DMS 273 (cell line): ENCODE data around the gene RBFOX2.
"Not testable (repeated sequence)": the region's sequence is repeated elsewhere in the genome, so short reads cannot be mapped to it uniquely, and the experiment has no call there.

Source experiments
- DNase-seq: peaks from one replicate; lab custom pipeline; 2025; ENCODE audit not compliant: unreplicated experiment; lab: John Stamatoyannopoulos, UW

The RBFOX2 gene

DNA sequence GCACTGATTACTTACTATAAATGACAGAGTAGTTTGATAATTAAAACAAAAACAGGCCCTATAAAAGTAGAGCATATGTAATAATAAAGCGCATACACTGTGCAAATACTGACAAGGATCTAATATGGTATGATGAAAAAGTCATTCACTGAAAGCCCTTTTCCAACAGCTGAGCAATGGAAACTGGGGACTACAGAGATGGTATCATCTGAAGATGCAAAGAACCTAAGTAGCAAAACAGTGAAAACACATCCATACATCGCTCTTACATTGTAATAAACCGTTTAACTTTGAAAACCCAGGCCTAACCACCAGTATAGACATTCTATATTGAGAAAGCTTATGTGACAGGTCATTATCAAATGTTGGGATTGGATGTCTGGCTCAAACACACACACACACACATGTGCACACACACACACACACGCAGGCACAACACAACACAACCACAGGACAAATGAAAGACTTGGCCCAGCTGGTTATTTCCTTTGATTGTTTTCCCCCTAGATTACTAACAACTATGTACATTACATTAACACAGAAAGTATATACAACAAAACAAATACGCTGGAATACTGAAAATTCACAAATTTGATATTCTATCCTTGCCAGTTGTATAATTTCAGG, 191.4 kb downstream of the RBFOX2 start:
- DNase-seq, result peak; percentile 32

DNA sequence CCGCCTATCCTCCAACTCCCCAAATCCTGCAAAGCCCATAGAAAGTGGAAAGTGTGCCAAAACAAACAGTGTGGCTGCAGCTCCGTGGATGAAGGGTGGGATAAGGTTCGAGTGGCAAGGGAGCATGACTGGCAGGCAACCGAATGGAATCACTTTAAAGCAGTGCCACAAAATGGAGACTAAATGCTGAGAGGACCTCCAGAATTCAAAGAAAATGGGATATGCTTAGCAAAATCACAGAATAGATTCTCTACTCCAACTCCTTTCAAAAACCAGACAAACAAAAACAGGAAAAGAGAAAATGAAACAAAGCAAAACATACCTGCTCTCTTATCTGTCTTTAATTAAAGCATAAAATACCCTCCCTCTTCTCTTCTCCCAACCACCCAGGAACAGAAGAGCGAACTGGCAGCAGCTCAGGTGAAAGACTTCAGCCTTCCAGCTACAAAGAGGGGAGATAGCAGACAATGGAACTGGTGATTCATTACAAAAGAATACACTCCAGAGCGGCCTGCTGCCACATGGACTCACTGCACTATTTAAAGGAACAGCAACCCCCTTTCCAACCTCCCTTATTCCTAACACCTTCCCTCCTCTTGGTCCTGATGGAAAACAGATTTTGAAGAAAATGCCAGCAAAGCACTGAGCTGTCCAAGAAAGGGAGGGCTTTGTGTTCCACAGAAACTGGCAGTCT, 192.5 kb downstream of the RBFOX2 start:
- peak; percentile 82 for DNase-seq

DNA sequence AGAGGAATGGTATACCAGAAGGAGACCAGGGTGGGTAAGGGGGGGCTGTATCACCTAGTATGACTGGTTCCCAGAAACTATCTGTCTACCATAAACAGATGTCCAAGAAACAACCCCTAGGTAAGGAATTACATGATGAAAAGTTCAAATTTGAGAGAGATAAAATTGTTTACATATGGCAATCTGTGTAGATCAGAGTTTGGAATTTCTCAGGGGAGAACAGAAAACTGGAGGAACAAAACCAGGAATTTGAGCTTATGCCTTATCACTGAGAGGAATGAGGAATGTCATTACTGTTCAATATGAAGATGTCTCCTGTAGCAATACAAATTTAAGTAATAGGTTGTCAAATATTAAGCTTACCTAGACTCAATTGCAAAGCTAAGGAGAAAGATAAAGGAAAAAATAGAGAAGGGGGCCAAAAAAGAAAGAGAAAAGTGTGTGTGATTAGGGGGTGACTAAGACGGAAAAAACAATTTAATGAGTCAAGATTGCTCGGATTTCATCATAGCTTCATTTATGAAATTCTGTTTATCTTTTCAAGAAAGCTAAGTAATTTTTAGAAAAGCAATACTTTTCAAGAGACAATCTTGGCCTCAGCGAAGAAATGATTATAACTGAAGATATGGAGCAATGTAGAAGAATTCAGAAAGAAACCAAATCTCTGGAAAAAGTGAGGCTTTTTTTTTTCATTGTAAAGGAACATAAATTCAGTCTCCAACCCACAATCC, 193.2 kb downstream of the RBFOX2 start:
- DNase-seq, result no peak

GRCh38 chr22:35834061-35834460, 194.6 kb downstream of the RBFOX2 start:
- DNase-seq, result no peak

DNA sequence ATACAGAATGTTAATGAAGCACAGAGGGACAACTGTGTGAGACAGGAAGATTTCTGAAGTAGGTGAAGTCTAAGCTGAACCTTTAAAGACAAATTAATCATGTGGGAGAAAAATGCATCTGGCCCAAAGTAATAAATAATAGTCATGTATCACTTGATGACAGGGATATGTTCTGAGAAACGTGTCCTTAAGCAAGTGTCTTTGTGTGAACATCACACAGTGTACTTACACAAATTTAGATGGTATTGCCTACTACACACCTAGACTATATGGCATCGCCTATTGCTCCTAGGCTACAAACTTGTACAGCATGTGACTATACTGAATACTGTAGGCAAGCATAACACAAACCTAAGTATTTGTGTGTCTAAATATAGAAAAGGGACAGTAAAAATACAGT, 198.3 kb downstream of the RBFOX2 start:
- DNase-seq, result no peak

- DNase-seq, result no peak
Measured at GRCh38 chr22:35824256-35824655, 204.4 kb downstream of the RBFOX2 start.

GRCh38 chr22:35821654-35822053, 207.0 kb downstream of the RBFOX2 start:
- no peak for DNase-seq

GRCh38 chr22:35819421-35819820, 209.2 kb downstream of the RBFOX2 start:
- no peak for DNase-seq

DNA sequence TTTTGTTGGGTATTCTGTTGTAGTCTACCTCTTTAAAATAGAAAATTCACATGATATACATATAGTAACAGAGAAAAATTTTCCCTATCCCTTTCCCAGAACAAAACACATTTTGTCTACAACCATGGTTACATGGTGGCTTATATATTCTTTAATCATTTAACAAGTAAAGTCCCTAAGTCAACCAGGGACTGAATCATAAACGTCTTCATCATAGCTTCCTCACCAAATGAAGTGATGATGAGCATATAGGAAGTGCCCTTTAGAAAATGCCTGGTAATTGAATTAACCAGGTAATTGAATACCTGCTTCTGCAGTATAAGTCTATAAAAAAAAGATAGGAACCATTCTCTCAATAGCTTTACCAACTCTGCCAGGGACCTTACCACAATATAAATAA, 209.7 kb downstream of the RBFOX2 start:
- no peak for DNase-seq

DNA sequence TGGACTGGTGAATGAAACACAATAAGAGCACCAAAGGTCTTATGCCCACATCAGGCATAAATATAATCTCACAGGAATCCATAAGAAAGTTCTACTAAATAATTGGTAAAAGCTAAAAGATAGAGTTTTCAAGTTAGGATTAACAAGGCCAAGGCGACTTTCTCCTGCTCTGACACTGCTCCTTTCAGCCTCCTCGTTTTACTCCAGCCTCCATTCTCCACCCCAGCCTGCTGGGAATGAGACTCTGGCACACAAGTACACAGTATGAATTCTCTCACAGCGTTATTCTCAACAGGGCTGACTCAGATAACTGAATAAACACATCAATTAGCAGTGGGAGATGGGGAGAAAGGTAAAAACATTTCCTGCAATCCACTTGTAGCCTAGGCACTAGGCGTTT, 216.0 kb downstream of the RBFOX2 start:
- DNase-seq, result no peak

- no peak for DNase-seq
Measured at GRCh38 chr22:35811670-35812069, 217.0 kb downstream of the RBFOX2 start.

- no peak for DNase-seq
Measured at GRCh38 chr22:35809816-35810215, 218.8 kb downstream of the RBFOX2 start.

- no peak for DNase-seq
Measured at GRCh38 chr22:35808377-35808776, 220.2 kb downstream of the RBFOX2 start.

DNA sequence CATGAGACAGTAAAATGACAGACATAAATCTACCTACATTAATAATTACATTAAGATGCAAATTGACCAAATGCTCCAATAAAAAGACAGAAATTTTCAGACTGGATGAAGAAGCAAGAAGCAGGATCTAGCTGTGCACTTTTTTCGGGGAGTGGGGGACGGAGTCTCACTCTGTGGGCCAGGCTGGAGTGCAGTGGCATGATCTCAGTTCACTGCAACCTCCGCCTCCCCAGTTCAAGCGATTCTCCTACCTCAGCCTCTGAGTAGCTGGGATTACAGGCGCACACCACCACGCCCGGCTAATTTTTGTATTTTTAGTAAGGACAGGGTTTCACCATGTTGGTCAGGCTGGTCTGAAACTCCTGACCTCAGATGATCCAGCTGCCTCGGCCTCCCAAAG, 222.0 kb downstream of the RBFOX2 start:
- not testable (repeated sequence) for DNase-seq

DNA sequence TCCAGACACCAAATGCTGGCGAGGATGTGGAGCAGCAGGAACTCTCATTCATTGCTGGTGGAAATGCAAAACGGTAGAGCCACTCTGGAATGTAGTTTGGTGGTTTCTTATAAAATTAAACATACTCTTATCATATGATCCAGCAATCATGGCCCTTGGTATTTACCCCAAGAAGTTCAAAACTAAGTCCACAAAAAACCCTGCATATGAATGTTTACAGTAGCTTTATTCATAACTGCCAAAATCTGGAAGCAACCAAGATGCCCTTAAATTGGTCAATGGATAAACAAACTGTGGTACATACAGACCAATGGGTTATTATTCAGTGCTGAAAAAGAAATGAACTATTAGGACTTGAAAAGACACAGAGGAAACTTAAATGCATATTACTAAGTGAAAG, 223.2 kb downstream of the RBFOX2 start:
- DNase-seq, result no peak

- DNase-seq, result no peak
Measured at GRCh38 chr22:35804421-35804820, 224.2 kb downstream of the RBFOX2 start.

- no peak for DNase-seq
Measured at GRCh38 chr22:35802885-35803284, 225.7 kb downstream of the RBFOX2 start.

DNA sequence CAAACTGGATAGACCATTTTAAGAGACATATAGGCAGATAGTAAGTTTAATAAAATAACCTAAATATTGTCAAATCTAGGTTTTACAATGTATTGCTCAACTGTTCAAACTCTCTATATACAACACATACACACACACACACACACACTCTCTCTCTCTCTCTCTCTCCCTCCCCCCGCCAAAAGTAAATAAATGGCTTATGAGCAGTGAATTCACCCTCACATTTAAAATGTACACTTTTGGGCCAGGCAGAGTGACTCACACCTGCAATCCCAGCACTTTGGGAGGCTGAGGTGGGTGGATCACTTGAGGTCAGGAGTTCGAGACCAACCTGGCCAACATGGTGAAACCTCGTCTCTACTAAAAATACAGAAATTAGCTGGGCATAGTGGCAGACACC, 227.3 kb downstream of the RBFOX2 start:
- DNase-seq, result not testable (repeated sequence)

- DNase-seq, result no peak
Measured at GRCh38 chr22:35799150-35799549, 229.5 kb downstream of the RBFOX2 start.

DNA sequence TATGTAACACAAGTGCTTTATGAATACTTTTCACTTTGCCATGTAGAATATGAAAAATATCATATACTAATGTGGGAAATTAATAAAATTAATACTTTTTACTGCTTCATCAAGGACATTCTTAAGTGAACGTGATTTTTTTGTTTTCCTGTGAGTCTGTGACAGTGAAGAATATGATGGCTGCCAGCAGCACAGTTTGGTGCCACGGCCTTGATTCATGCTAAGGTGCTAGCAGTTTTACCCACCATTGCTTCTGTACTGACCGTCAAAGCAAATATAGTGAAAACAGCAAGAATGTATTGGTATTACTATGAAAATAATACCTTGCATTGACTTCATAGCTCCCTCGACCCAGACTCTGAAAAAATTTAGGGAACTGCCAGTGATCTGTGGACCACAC, 231.2 kb downstream of the RBFOX2 start:
- DNase-seq, result no peak

DNA sequence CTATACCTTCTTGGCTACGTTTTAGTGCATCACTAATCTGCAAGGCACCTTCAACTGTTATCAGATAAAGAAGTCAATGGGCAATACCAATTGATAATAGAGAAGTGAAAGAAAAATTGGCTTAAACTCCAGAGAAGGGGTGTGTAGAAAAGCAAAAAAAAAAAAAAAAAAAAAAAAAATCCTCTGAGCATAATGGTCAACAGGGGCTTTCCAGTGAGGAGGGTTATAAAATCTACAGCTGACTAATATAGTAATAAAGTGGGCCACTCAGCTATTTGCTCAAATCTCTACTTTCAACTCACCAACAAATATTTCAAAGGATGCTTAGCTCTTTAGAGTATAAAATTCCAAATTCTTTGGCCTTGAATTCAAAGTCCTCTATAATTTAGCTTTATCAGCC, 233.1 kb downstream of the RBFOX2 start:
- DNase-seq, result no peak

- no peak for DNase-seq
Measured at GRCh38 chr22:35792506-35792905, 236.1 kb downstream of the RBFOX2 start.
